HUES6 (cell line): ENCODE results near the gene RPS6KL1.

Experiments used
- H3K27ac ChIP-seq: 2 replicates; pipeline ENCODE4 v1.7.0; 2013; ENCODE audit warnings: low read depth, mild to moderate bottlenecking, low read length, inconsistent platforms
- H3K27me3 ChIP-seq: 2 replicates; pipeline ENCODE4 v1.6.1; 2013; ENCODE audit warnings: low read length; ENCODE audit not compliant: control insufficient read depth, insufficient read depth
- H3K36me3 ChIP-seq: 2 replicates; pipeline ENCODE4 v1.6.1; 2013; ENCODE audit warnings: low read length; ENCODE audit not compliant: control insufficient read depth, insufficient read depth
- H3K4me1 ChIP-seq: 2 replicates; pipeline ENCODE4 v1.6.1; 2013; ENCODE audit warnings: low read length; ENCODE audit not compliant: control insufficient read depth, insufficient read depth
- H3K4me3 ChIP-seq: 2 replicates; pipeline ENCODE4 v1.5.1; 2013; ENCODE audit warnings: low read depth, low read length
- H3K9ac ChIP-seq: one replicate; pipeline ENCODE4 v1.6.1; 2013; ENCODE audit warnings: mild to moderate bottlenecking, low read length
- H3K9me3 ChIP-seq: 2 replicates; pipeline ENCODE4 v1.6.1; 2013; ENCODE audit warnings: low read depth, low read length; ENCODE audit not compliant: control insufficient read depth, insufficient read depth

RPS6KL1 gene

GRCh38 chr14:74951443-74952179 lies 28.6 kb upstream of the RPS6KL1 start:
- Histone ChIP-seq H3K27me3 (peaks cover 13% of the 10 kb centered on the region), H3K4me1 (peaks cover 36% of the 10 kb centered on the region), H3K36me3 (peaks cover 6% of the 10 kb centered on the region; the same call in 1 of the 2 replicates), H3K9ac (no peak overlapping the region), H3K4me3 (no peak overlapping the region), H3K9me3 (no peaks in the 10 kb centered on the region), H3K27ac (0 out of 2 replicates have a peak overlapping the region, but pooled peaks have one; percentile 36)

GRCh38 chr14:74950795-74951442 lies 27.9 kb upstream of the RPS6KL1 start:
- Histone ChIP-seq H3K27me3 (peaks cover 6% of the 10 kb centered on the region), H3K4me1 (peaks cover 32% of the 10 kb centered on the region), H3K4me3 (no peak overlapping the region), H3K9ac (no peak overlapping the region), H3K9me3 (no peaks in the 10 kb centered on the region), H3K36me3 (peaks cover 6% of the 10 kb centered on the region; the same call in 1 of the 2 replicates), H3K27ac (no peak overlapping the region)

GRCh38 chr14:74949859-74950573 lies 27.0 kb upstream of the RPS6KL1 start:
- Histone ChIP-seq H3K4me3 (no peak overlapping the region), H3K36me3 (peaks cover 6% of the 10 kb centered on the region; the same call in 1 of the 2 replicates), H3K9ac (no peak overlapping the region), H3K4me1 (peaks cover 29% of the 10 kb centered on the region), H3K27ac (no peak overlapping the region), H3K27me3 (0 out of 2 replicates have a peak, but pooled peaks cover 2% of the 10 kb centered on the region), H3K9me3 (no peaks in the 10 kb centered on the region)

DNA sequence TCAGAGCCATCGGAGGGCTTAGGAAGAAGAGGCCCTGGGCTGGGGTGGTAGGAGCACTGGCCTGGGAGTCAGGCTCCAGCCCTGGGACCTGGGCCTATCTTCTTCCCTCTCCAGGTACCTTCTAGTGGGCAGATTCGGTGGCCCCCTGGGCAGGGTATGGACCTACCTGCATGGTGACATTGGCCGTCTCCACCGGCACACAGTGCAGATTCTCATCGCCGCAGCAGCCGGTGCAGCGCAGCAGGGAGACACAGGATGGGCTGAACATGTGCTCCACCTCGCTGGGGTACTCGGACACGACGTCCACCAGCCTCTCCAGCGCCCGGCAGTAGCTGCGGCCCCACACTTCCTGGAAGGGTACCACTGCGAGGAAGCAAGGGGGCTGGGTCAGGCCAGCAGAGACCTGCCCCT lies 26.1 kb upstream of the RPS6KL1 start:
- Histone ChIP-seq H3K9me3 (no peaks in the 10 kb centered on the region), H3K27ac (no peak overlapping the region), H3K36me3 (peaks cover 6% of the 10 kb centered on the region; the same call in 1 of the 2 replicates), H3K9ac (no peak overlapping the region), H3K4me3 (no peak overlapping the region), H3K4me1 (peaks cover 23% of the 10 kb centered on the region), H3K27me3 (no peaks in the 10 kb centered on the region)

GRCh38 chr14:74948228-74949175 lies 25.4 kb upstream of the RPS6KL1 start:
- Histone ChIP-seq H3K4me1 (peaks cover 16% of the 10 kb centered on the region; the same call in 1 of the 2 replicates), H3K9me3 (no peaks in the 10 kb centered on the region), H3K27ac (no peak overlapping the region), H3K4me3 (no peak overlapping the region), H3K9ac (no peak overlapping the region), H3K36me3 (peaks cover 6% of the 10 kb centered on the region; the same call in 1 of the 2 replicates), H3K27me3 (no peaks in the 10 kb centered on the region)

DNA sequence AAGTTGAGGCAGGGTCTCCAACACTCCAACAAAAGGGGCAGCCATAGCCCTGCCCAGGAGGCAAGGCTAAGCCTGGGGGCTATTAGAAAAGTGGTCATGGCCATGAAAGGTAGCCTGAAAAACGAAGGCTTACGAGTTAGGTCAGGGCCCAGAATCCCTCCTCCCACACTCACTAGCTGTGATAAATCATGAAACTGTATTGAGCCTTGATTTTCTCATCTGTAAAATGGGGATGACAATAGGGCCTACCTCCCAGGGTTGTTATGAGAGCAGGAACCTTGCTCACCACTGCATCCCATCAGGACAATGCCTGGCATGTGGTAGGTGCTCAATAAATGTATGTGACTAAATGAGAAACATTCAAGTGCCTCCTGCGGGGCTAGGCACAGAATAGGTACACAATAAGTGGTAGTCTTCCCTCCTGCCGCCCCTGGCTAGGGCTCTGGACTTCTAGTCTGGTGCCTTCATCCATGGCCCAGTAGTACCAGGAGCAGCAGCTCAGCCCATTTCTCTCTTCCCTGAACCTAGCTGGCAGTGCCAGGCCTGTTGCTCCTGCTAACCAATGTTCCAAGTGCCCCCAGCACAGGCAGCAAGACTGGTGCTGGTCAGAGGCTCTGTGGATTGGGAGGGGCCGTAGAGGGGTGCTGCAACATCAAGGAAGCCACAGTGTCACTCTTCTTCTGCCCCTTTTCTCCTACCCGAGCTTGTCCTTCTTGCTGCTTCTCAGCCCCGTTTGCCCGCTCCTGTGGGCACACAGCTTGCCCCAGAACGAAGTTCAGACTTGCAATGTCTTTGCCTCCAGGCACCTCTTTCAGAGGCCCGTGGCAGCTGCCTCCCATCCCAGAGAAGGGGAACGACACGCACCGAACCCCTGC lies 24.5 kb upstream of the RPS6KL1 start:
- no peaks in the 10 kb centered on the region for H3K9me3 ChIP-seq
- H3K4me1 ChIP-seq, result peaks cover 15% of the 10 kb centered on the region; the same call in 1 of the 2 replicates
- H3K36me3 ChIP-seq, result peaks cover 6% of the 10 kb centered on the region; the same call in 1 of the 2 replicates
- no peaks in the 10 kb centered on the region for H3K27me3 ChIP-seq
- no peak overlapping the region for H3K27ac ChIP-seq
- no peak overlapping the region for H3K4me3 ChIP-seq
- H3K9ac ChIP-seq, result no peak overlapping the region

DNA sequence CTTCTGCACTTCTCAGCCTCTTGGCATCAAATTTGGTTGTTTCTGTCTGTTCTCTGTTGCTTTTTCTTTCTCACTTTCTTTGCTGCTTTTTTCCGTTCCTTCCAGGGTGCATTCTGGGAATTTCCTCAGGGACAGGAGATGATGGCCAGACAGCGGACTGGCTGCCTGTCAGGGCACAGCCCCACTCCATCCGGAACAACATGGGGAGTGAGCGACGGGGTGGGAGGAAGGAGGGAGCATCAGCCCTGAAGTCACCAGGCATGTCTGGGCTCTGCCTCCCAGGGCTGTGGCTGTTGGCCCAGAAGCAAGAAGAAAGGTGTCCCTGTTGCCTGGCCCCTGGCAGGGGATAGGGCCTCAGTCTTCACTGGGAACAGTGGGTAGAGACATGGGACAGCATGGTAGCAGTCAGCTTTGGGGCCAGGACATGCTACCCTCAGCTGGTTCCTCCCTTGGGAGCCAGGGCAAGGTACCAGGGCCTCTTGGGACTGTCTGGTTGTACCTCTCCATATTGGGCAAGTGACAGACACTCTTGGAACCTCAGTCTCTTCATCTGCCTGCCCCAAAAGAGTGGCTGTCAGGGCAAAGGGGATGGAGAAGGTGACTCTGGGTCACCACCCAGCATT lies 23.7 kb upstream of the RPS6KL1 start:
- Histone ChIP-seq H3K27ac (no peak overlapping the region), H3K27me3 (no peaks in the 10 kb centered on the region), H3K9me3 (no peaks in the 10 kb centered on the region), H3K4me1 (peaks cover 19% of the 10 kb centered on the region; the same call in 1 of the 2 replicates), H3K36me3 (peaks cover 6% of the 10 kb centered on the region; the same call in 1 of the 2 replicates), H3K9ac (no peak overlapping the region), H3K4me3 (no peak overlapping the region)

- Histone ChIP-seq H3K4me1 (peaks cover 18% of the 10 kb centered on the region; the same call in 1 of the 2 replicates), H3K36me3 (peaks cover 9% of the 10 kb centered on the region; the same call in 1 of the 2 replicates), H3K27ac (no peak overlapping the region), H3K27me3 (no peaks in the 10 kb centered on the region), H3K9me3 (no peaks in the 10 kb centered on the region), H3K4me3 (no peak overlapping the region), H3K9ac (no peak overlapping the region)
Observed at GRCh38 chr14:74945852-74946658, 23.0 kb upstream of the RPS6KL1 start.
